Uterus (tissue), 2 donors: ENCODE results near the gene SH3RF3.

ENCODE experiments used
- CTCF ChIP-seq, 4 experiments: fragments of 200-600 bp in 2 of 4; fragments of 450-650 bp in 2 of 4; sonication (generic) in 2 of 4; IDR thresholded peaks; one replicate each; pipeline ENCODE4 v1.5.1; 2016 to 2019; ENCODE audit warnings: antibody characterized with exemption in 4 of 4, mild to moderate bottlenecking in 2 of 4, moderate library complexity in 1 of 4
- POLR2A ChIP-seq, 2 donors: fragments of 450-650 bp; IDR thresholded peaks; one replicate each; pipeline ENCODE4 v1.6.1; 2016; ENCODE audit warnings: antibody characterized with exemption in 2 of 2, mild to moderate bottlenecking in 1 of 2, moderate library complexity in 1 of 2

GRCh38 chr2:109253217-109253616 lies 124.2 kb downstream of the SH3RF3 start:
- no peak for TF ChIP-seq CTCF (IDR thresholded peaks at IDR 0.05)
- TF ChIP-seq POLR2A (IDR thresholded peaks at IDR 0.05), result no peak
